Natural killer cell (primary cell): ENCODE results near the gene RAD17. TPM values are rescaled to one million over a fixed set of nuclear protein-coding genes. Genes with fewer than 3 reads are reported as not detected.
"Not testable (repeated sequence)": the region's sequence is repeated elsewhere in the genome, so short reads cannot be mapped to it uniquely, and the experiment has no call there.

Experiments used
- ATAC-seq, 3 donors: fragments of 150-1000 bp in 2 of 3; fragments of 200-7000 bp in 1 of 3; cut with Tn5 transposase; 1 replicate in 1 of 3; 2 replicates in 2 of 3; pipeline ENCODE4 v1.10.0; 2021; ENCODE audit warnings: mild to moderate bottlenecking in 2 of 3, moderate library complexity in 2 of 3
- DNase-seq, 2 donors: peaks; one replicate each; pipeline versions ENCODE4 v3.0.0 to v3.0.0-alpha.2; 2013 to 2021; ENCODE audit warnings: mixed read lengths in 1 of 2
- H3K27ac ChIP-seq: one replicate; pipeline ENCODE4 v1.5.1; 2013; ENCODE audit warnings: mild to moderate bottlenecking, low read length
- H3K27me3 ChIP-seq: one replicate; pipeline ENCODE4 v1.6.1; 2013; ENCODE audit warnings: low read length; ENCODE audit not compliant: control insufficient read depth, insufficient read depth
- H3K36me3 ChIP-seq: one replicate; pipeline ENCODE4 v1.6.1; 2013; ENCODE audit warnings: low read length; ENCODE audit not compliant: control insufficient read depth, insufficient read depth
- H3K4me1 ChIP-seq: one replicate; pipeline ENCODE4 v1.6.1; 2013; ENCODE audit warnings: low read length; ENCODE audit not compliant: control insufficient read depth, insufficient read depth
- H3K4me3 ChIP-seq: one replicate; pipeline ENCODE4 v1.5.1; 2013; ENCODE audit warnings: low read length
- H3K9me3 ChIP-seq: one replicate; pipeline ENCODE4 v1.6.1; 2013; ENCODE audit warnings: low read length; ENCODE audit not compliant: control insufficient read depth, insufficient read depth
- H3K27ac Mint-ChIP-seq, 2 donors: one replicate each; pipeline ENCODE4 v1.8.0; 2022; ENCODE audit warnings: mild to moderate bottlenecking in 2 of 2, mixed read lengths in 2 of 2, moderate library complexity in 1 of 2
- H3K27me3 Mint-ChIP-seq, 2 donors: one replicate each; pipeline ENCODE4 v1.8.0; 2022; ENCODE audit warnings: low read depth in 2 of 2, mixed read lengths in 2 of 2
- H3K36me3 Mint-ChIP-seq: one replicate; pipeline ENCODE4 v1.8.0; 2022; ENCODE audit warnings: mixed read lengths
- H3K4me1 Mint-ChIP-seq, 2 donors: one replicate each; pipeline ENCODE4 v1.8.0; 2022; ENCODE audit warnings: mixed read lengths in 2 of 2
- H3K4me3 Mint-ChIP-seq: one replicate; pipeline ENCODE4 v1.8.0; 2022; ENCODE audit warnings: mild to moderate bottlenecking, moderate library complexity, mixed read lengths
- H3K9me3 Mint-ChIP-seq, 2 donors: one replicate each; pipeline ENCODE4 v1.8.0; 2022; ENCODE audit warnings: mixed read lengths in 2 of 2
- CTCF ChIP-seq: fragments of 200-600 bp; IDR thresholded peaks from one replicate; pipeline ENCODE4 v1.8.0; 2022; ENCODE audit warnings: antibody characterized with exemption
- WGBS: methylation state at CpG from one replicate; pipeline ENCODE4 v1.1.7; 2013; ENCODE audit warnings: missing lambda C conversion rate; ENCODE audit not compliant: insufficient coverage; 5-methylcytosine and 5-hydroxymethylcytosine counted together
- intact Hi-C: fragments of 100-400 bp; cut with micrococcal nuclease; formaldehyde crosslinking; loops from one replicate; pipeline ENCODE4 v1.14.2; 2022
- total RNA-seq, 4 donors: library from RNA; stranded (reverse); fragments of 120-200 nt in 1 of 4; gene quantifications; one replicate each; pipeline versions ENCODE4 v1.2.3 to v1.2.4, GENCODE V29; 2013 to 2022

Gene RAD17
- total RNA-seq, 3 donors from 2014 or later (not counting 1 experiment from before 2014, with no cell fraction given) = 24.4 to 34.3 (median 24.6) TPM

- no peak overlapping the region for H3K27ac ChIP-seq
- TF ChIP-seq CTCF = no peak
- H3K4me1 ChIP-seq = no peaks in the 10 kb centered on the region
- H3K36me3 Mint-ChIP-seq = no peaks in the 10 kb centered on the region
- no peaks in the 10 kb centered on the region for H3K36me3 ChIP-seq
- intact Hi-C loops = no loop called here
- H3K4me3 ChIP-seq = no peak overlapping the region
- H3K27me3 Mint-ChIP-seq = no peaks in the 10 kb centered on the region
- DNase-seq (no peak), ATAC-seq (no peak)
- H3K4me1 Mint-ChIP-seq = no peaks in the 10 kb centered on the region
- H3K4me3 Mint-ChIP-seq = no peak overlapping the region
- H3K27me3 ChIP-seq = no peaks in the 10 kb centered on the region
- H3K9me3 ChIP-seq = no peaks in the 10 kb centered on the region
- H3K9me3 Mint-ChIP-seq = no peaks in the 10 kb centered on the region
- WGBS = 76% methylated on average over 3 of the region's 4 CpGs
- no peak overlapping the region for H3K27ac Mint-ChIP-seq
These were observed 82.5 kb downstream of the RAD17 start for GRCh38 chr5:69451941-69452647.

GRCh38 chr5:69453487-69453886 is 83.9 kb downstream of the RAD17 start:
- H3K4me1 ChIP-seq, intact Hi-C loops, H3K36me3 Mint-ChIP-seq, H3K4me1 Mint-ChIP-seq, H3K27me3 Mint-ChIP-seq, H3K27ac ChIP-seq, DNase-seq, ATAC-seq, H3K36me3 ChIP-seq, H3K9me3 Mint-ChIP-seq, H3K27ac Mint-ChIP-seq, H3K27me3 ChIP-seq, H3K4me3 ChIP-seq, H3K9me3 ChIP-seq, H3K4me3 Mint-ChIP-seq: not testable (repeated sequence)
- WGBS = 92% methylated on average over 3 of the region's 3 CpGs

GRCh38 chr5:69454460-69455249 is 85.0 kb downstream of the RAD17 start:
- DNase-seq (no peak), ATAC-seq (no peak)
- Mint-ChIP-seq H3K36me3 (no peaks in the 10 kb centered on the region), H3K4me1 (no peaks in the 10 kb centered on the region), H3K4me3 (no peak overlapping the region), H3K27ac (no peak overlapping the region), H3K27me3 (no peaks in the 10 kb centered on the region), H3K9me3 (no peaks in the 10 kb centered on the region)
- Histone ChIP-seq H3K36me3 (no peaks in the 10 kb centered on the region), H3K27ac (no peak overlapping the region), H3K27me3 (no peaks in the 10 kb centered on the region), H3K4me1 (no peaks in the 10 kb centered on the region), H3K4me3 (no peak overlapping the region), H3K9me3 (no peaks in the 10 kb centered on the region)
- intact Hi-C loops = no loop called here
- 83% methylated on average over 7 of the region's 8 CpGs for WGBS
- no peak for TF ChIP-seq CTCF

GRCh38 chr5:69455428-69455988 is 85.9 kb downstream of the RAD17 start:
- H3K4me1 ChIP-seq, H3K4me1 Mint-ChIP-seq, H3K4me3 ChIP-seq, H3K36me3 ChIP-seq, H3K27ac ChIP-seq, ATAC-seq, H3K4me3 Mint-ChIP-seq, intact Hi-C loops, H3K27me3 Mint-ChIP-seq, H3K9me3 Mint-ChIP-seq, H3K9me3 ChIP-seq, DNase-seq, H3K36me3 Mint-ChIP-seq, H3K27ac Mint-ChIP-seq, H3K27me3 ChIP-seq: not testable (repeated sequence)
- 92% methylated on average over 4 of the region's 7 CpGs for WGBS
